Activated CD8-positive, alpha-beta T cell treated with anti-CD3 and anti-CD28 coated beads for 36 hours (primary cell): Measurements from ENCODE around the gene MID2. TPM values are rescaled to one million over a fixed set of nuclear protein-coding genes. Genes with fewer than 3 reads are reported as not detected.

Source experiments
- ATAC-seq: fragments of 200-7000 bp; cut with Tn5 transposase; one replicate; pipeline ENCODE4 v1.10.0; 2021; ENCODE audit warnings: mild to moderate bottlenecking, moderate library complexity
- CTCF ChIA-PET: fragments of 350-600 bp; sonication (Branson Sonifier 250); formaldehyde crosslinking; loops from one replicate; lab custom pipeline; 2021; ENCODE audit warnings: antibody characterized with exemption; lab: Charles Lee
- POLR2A ChIA-PET: fragments of 350-600 bp; sonication (Branson Sonifier 250); formaldehyde crosslinking; loops from one replicate; lab custom pipeline; 2021; ENCODE audit warnings: antibody characterized with exemption; lab: Charles Lee
- DNase-seq: peaks from one replicate; pipeline ENCODE4 v3.0.0-alpha.2; 2020
- H3K27ac Mint-ChIP-seq: one replicate; pipeline ENCODE4 v1.8.0; 2021; ENCODE audit warnings: mild to moderate bottlenecking, mixed read lengths
- H3K27me3 Mint-ChIP-seq: one replicate; pipeline ENCODE4 v1.8.0; 2021; ENCODE audit warnings: mixed read lengths
- H3K36me3 Mint-ChIP-seq: one replicate; pipeline ENCODE4 v1.8.0; 2021; ENCODE audit warnings: low read depth, mixed read lengths
- H3K4me1 Mint-ChIP-seq: one replicate; pipeline ENCODE4 v1.8.0; 2021; ENCODE audit warnings: low read depth, mixed read lengths
- H3K4me3 Mint-ChIP-seq: one replicate; pipeline ENCODE4 v1.8.0; 2021; ENCODE audit warnings: mild to moderate bottlenecking, moderate library complexity, mixed read lengths
- H3K9me3 Mint-ChIP-seq: one replicate; pipeline ENCODE4 v1.8.0; 2021; ENCODE audit warnings: mixed read lengths
- intact Hi-C: fragments of 100-400 bp; cut with micrococcal nuclease; formaldehyde crosslinking; loops from one replicate; pipeline ENCODE4 v1.10.0; 2022
- total RNA-seq, 2 experiments: library from RNA; stranded (reverse); gene quantifications; one replicate each; pipeline ENCODE4 v1.2.3, GENCODE V29; 2021
- TF ChIP-seq, protein P1 (sequence below): fragments of 200-600 bp; IDR thresholded peaks from one replicate; pipeline ENCODE4 v1.8.0; 2022; ENCODE audit warnings: antibody characterized with exemption, mild to moderate bottlenecking

The MID2 gene
- 1 to 10 TPM; 6.6 to 7.4 TPM for total RNA-seq

DNA sequence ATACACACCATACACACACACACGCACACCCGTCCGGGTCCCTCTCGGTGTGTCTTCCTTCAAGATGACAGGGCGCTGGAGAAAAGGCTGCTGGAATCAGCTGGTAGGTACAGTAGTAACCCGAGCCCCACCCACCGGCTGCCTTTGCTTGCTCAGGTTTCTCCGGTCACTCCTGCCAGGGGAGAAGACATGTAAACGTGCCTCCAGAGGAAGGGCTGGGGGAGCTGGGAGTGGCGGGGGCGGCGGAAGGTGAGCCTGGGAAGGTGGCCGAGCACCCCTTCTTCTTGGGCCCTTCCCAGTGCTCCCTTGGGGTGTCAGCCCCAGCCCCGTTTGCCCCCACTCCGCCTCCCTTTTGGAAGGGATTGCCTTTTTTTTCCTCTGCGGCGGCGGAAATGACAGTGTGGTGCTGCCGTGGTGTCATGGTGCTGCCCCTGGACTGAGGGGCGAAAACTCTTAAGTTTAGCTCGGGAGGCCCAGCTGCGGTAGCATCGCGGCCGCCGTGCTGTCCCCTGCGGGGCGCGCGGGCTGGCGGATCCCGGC is at the start of gene MID2:
Gene MID2, plus strand, starts transcription at position 169 of the 540 bp plus-strand sequence. CDS start 561 bp downstream, outside the sequence.
- DNase-seq (peak; percentile 73), ATAC-seq (peak; percentile 66)
- Mint-ChIP-seq H3K4me3 (peak within 1 kb of the TSS; percentile 77), H3K36me3 (no peaks in the 10 kb centered on the region), H3K4me1 (peaks cover 35% of the 10 kb centered on the region), H3K27ac (peak within 1 kb of the TSS; percentile 78), H3K9me3 (no peaks in the 10 kb centered on the region), H3K27me3 (peaks cover 5% of the 10 kb centered on the region)
- TF ChIP-seq, protein P1, sequence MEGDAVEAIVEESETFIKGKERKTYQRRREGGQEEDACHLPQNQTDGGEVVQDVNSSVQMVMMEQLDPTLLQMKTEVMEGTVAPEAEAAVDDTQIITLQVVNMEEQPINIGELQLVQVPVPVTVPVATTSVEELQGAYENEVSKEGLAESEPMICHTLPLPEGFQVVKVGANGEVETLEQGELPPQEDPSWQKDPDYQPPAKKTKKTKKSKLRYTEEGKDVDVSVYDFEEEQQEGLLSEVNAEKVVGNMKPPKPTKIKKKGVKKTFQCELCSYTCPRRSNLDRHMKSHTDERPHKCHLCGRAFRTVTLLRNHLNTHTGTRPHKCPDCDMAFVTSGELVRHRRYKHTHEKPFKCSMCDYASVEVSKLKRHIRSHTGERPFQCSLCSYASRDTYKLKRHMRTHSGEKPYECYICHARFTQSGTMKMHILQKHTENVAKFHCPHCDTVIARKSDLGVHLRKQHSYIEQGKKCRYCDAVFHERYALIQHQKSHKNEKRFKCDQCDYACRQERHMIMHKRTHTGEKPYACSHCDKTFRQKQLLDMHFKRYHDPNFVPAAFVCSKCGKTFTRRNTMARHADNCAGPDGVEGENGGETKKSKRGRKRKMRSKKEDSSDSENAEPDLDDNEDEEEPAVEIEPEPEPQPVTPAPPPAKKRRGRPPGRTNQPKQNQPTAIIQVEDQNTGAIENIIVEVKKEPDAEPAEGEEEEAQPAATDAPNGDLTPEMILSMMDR: no peak
- ChIA-PET CTCF (interaction anchor here (0.9 to 1.3 kb wide), 4 partner anchors 31 to 152 kb away, joined by 3 read pairs; partner anchors contain the start of gene TSC22D3), POLR2A (no interaction called here)
- intact Hi-C loops: no loop called here

- DNase-seq (peak; percentile 92), ATAC-seq (peak; percentile 77)
- Mint-ChIP-seq H3K27me3 (no peaks in the 10 kb centered on the region), H3K36me3 (no peaks in the 10 kb centered on the region), H3K9me3 (no peaks in the 10 kb centered on the region), H3K4me3 (peak overlapping the region; percentile 82), H3K4me1 (peaks cover 10% of the 10 kb centered on the region), H3K27ac (peak overlapping the region; percentile 85)
- CTCF ChIA-PET: interaction anchor here (0.6 to 9.3 kb wide), 27 partner anchors 9 to 300 kb away, joined by 3 to 181 read pairs (median 8); partner anchors contain the start of gene PRPS1
- POLR2A ChIA-PET: interaction anchor here (0.9 to 1.8 kb wide), 4 partner anchors 10 to 103 kb away, joined by 3 to 5 read pairs (median 4); no protein-coding TSS in a partner anchor
- intact Hi-C loops: loop anchor here (1.0 to 10.0 kb wide), 6 partner anchors 62 to 322 kb away; no protein-coding TSS in a partner anchor
- TF ChIP-seq, protein P1: peak; percentile 62
Measured at GRCh38 chrX:107776649-107777535, 48.8 kb upstream of the MID2 start.

GRCh38 chrX:107777536-107777832 is 48.2 kb upstream of the MID2 start, which contains the start of gene NCBP2L:
TSS of gene NCBP2L (plus strand) at chrX:107777733. CDS start at chrX:107794221, 16,488 bp downstream.
- Mint-ChIP-seq H3K4me1 (peaks cover 10% of the 10 kb centered on the region), H3K36me3 (no peaks in the 10 kb centered on the region), H3K27me3 (no peaks in the 10 kb centered on the region), H3K4me3 (peak within 1 kb of the TSS; percentile 82), H3K27ac (peak within 1 kb of the TSS; percentile 85), H3K9me3 (no peaks in the 10 kb centered on the region)
- POLR2A ChIA-PET: interaction anchor here (1.8 kb wide), 1 partner anchor 104 kb away, joined by 5 read pairs; no protein-coding TSS in a partner anchor
- intact Hi-C loops: loop anchor here (1.0 to 10.0 kb wide), 6 partner anchors 63 to 323 kb away; no protein-coding TSS in a partner anchor
- CTCF ChIA-PET: interaction anchor here (0.6 to 9.3 kb wide), 26 partner anchors 8 to 301 kb away, joined by 3 to 181 read pairs (median 8); partner anchors contain the start of gene PRPS1
- DNase-seq (no peak), ATAC-seq (no peak)
- TF ChIP-seq, protein P1: no peak

- intact Hi-C loops: no loop called here
- TF ChIP-seq, protein P1: no peak
- Mint-ChIP-seq H3K27ac (no peak overlapping the region), H3K4me3 (no peak overlapping the region), H3K4me1 (peaks cover 5% of the 10 kb centered on the region), H3K36me3 (no peaks in the 10 kb centered on the region), H3K27me3 (no peaks in the 10 kb centered on the region), H3K9me3 (no peaks in the 10 kb centered on the region)
- ATAC-seq (no peak), DNase-seq (no peak)
- ChIA-PET POLR2A (no interaction called here), CTCF (interaction anchor here (9.3 kb wide), 1 partner anchor 123 kb away, joined by 181 read pairs; no protein-coding TSS in a partner anchor)
Measured at GRCh38 chrX:107780525-107780924, 45.1 kb upstream of the MID2 start.
